ENCODE data around the gene TTLL1.

Gene TTLL1

GRCh38 chr22:43007519-43008102 lies 81.6 kb downstream of the TTLL1 start:
- no peak for TF ChIP-seq CTCF (IDR thresholded peaks at IDR 0.05; ENCODE audit: low read length, missing control alignments)
- peak; percentile 56 for DNase-seq (ENCODE audit: low read depth)
- H3K4me3 ChIP-seq (replicated peaks; ENCODE audit: low read depth, low read length) = no peak overlapping the region

- no peak overlapping the region for H3K4me3 ChIP-seq (replicated peaks; ENCODE audit: low read depth, low read length)
- TF ChIP-seq CTCF (IDR thresholded peaks at IDR 0.05; ENCODE audit: low read length, missing control alignments) = no peak
- DNase-seq (ENCODE audit: low read depth) = no peak
Measured at GRCh38 chr22:43006753-43007152, 82.4 kb downstream of the TTLL1 start.

- TF ChIP-seq CTCF (IDR thresholded peaks at IDR 0.05; ENCODE audit: low read length, missing control alignments) = no peak
- no peak for DNase-seq (ENCODE audit: low read depth)
- H3K4me3 ChIP-seq (replicated peaks; ENCODE audit: low read depth, low read length) = no peak overlapping the region
Measured at GRCh38 chr22:43006016-43006505, 83.1 kb downstream of the TTLL1 start.

DNA sequence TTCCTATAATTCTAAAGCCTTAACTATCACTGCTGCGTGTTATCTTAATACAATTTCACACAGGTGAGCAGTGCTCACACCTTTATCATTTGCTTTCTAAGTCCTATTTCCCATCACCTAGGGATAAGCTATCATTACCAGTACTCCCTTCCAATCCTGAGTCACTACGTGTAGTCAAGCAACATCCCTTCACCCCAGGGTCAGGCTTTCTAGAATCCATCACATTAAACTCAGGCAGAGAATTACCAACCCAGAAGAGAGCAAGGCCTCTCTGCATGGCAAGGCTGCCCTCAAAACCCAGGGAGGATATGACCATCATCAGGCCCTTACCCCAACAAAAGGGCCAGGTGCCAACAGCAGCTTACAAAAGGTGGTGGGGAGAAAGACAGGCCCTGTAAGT lies 84.1 kb downstream of the TTLL1 start:
- TF ChIP-seq CTCF (IDR thresholded peaks at IDR 0.05; ENCODE audit: low read length, missing control alignments) = no peak
- no peak for DNase-seq (ENCODE audit: low read depth)
- no peak overlapping the region for H3K4me3 ChIP-seq (replicated peaks; ENCODE audit: low read depth, low read length)

GRCh38 chr22:43004362-43005035 lies 84.7 kb downstream of the TTLL1 start:
- DNase-seq (ENCODE audit: low read depth) = no peak
- H3K4me3 ChIP-seq (replicated peaks; ENCODE audit: low read depth, low read length) = no peak overlapping the region
- no peak for TF ChIP-seq CTCF (IDR thresholded peaks at IDR 0.05; ENCODE audit: low read length, missing control alignments)

DNA sequence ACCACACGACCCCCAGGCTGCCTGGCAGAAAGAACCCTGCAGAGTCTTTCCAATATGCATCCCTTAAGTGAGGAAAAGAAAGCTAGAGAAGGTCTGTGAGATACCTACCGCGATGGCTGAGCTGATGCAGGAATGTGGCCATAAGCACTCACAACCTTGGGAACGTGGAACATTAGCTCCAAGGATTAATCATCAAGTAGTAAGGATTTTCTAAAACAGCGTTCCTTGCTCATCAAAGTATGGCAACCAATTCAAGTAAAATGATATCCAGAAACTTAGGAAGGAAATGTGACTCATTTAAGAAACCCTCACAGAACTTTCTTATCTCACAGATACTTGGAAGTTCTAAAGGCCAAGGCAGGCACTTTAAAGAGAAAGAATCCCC lies 87.0 kb downstream of the TTLL1 start:
- DNase-seq (ENCODE audit: low read depth) = peak; percentile 78
- TF ChIP-seq CTCF (IDR thresholded peaks at IDR 0.05; ENCODE audit: low read length, missing control alignments) = no peak
- H3K4me3 ChIP-seq (replicated peaks; ENCODE audit: low read depth, low read length) = peak overlapping the region; percentile 33
